HG03442 (cell line): ENCODE results near the gene SCN5A.

ENCODE experiments used
- ATAC-seq: cut with Tn5 transposase; IDR thresholded peaks from one replicate; pipeline ENCODE4 v1.9.1; 2021; ENCODE audit warnings: mild to moderate bottlenecking, moderate library complexity; ENCODE audit not compliant: unreplicated experiment

Gene SCN5A

DNA sequence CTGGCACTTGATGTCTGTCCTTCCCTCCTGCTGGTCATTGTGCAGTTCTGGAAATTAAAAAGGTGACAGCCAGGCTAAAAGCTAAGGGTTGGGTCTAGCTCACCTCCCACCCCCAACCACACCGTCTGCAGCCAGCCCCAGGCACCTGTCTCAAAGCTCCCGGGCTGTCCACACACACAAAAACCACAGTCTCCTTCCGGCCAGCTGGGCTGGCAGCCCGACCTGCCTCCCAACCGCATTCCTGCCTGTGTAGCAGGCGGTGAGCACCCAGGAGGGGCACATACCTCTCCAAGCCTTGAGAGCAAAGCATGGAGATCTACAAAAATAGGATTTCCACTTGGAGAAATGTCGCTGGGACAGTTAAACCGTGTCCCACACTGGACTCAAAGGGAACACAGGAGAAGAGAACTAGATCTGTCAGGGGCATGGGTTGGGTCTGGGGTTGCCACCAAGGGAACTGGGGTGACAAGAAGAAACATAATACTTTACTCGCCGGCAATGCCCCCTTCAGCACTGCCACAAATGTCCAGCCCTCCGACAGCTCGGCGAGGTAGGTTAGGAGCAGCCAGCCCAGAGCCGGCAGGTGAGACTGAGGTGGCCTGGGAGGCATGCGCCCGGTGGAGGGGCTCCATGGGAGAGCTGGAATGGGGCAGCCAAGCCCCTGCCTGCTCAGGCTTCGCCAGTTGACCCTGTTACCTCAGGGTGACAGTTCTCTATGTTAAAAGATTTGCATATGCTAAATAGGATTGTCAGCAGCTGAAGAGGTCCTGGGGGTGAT is 101.1 kb downstream of the SCN5A start:
- ATAC-seq, result no peak

GRCh38 chr3:38545983-38546382 is 103.5 kb downstream of the SCN5A start:
- no peak for ATAC-seq

DNA sequence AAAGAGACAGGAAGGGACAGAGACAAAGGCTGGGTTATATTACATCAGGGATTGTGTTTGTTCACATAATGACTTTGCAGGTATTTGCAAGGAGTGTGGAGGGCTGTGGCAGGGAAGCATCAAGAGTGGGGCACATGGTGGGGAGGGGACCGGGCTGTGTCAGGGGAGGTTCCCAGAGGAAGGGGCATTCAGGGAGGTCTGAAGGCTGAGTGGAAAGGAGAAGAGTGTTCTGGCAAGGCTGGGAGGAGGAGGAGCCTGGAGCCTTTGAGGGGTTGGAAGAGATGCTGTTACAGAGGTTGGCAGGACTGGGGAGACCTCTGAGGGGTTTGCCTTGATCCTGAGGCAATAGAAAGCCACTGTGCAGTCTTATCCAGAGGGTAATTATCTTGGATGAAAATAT is 103.9 kb downstream of the SCN5A start:
- ATAC-seq, result no peak

- no peak for ATAC-seq
Observed at GRCh38 chr3:38544926-38545325, 104.6 kb downstream of the SCN5A start.

- ATAC-seq, result no peak
Observed at GRCh38 chr3:38543586-38543985, 105.9 kb downstream of the SCN5A start.

- no peak for ATAC-seq
Observed at GRCh38 chr3:38542401-38543298, 106.8 kb downstream of the SCN5A start.

DNA sequence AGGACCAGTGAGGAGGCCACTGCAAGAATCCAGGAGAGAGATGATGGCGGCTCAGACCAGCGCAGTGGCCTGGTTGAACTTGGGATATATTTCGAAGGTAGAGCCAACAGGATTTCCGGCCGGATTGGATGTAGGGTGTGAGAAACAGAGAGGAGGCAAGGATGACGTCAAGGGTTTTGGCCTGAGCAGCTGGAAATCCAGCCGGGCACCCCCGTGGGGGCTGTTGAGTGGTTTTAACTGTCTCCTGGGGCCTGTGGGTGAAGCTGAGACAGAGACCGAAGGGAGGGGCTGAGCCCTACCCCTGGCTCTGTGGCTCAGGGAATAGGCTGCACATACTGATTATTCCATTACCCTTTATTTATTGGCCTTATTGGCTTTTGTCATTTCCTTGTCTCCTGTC is 107.7 kb downstream of the SCN5A start:
- ATAC-seq, result no peak

DNA sequence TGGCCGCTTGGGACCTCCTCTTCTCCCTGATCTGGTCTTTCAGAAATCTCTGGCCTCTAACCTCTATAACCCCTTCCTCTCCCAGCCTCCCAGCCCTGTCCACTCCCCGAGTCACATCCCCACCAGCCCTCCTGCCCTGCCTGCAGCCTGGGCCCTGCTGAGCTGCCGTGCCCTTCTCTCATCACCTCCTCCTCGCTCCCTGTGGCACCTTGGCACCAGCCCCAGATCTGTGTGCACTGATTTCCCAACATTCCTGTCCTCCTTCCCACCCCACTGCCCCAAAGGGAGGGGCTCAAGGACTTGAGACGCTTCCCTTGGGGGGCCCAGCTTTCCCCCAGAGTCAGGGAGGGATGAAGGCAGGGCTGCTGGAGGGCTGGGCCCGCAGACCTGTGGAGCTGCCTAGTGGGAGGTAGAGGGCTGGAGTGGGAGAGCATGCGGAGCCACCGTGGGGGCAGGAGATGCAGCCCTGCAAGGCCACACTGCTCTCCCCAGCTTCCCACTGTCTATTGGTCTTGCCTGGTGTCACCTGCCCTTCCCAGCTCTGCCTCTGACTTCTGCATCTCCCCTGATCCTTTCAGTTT is 110.6 kb downstream of the SCN5A start:
- no peak for ATAC-seq

DNA sequence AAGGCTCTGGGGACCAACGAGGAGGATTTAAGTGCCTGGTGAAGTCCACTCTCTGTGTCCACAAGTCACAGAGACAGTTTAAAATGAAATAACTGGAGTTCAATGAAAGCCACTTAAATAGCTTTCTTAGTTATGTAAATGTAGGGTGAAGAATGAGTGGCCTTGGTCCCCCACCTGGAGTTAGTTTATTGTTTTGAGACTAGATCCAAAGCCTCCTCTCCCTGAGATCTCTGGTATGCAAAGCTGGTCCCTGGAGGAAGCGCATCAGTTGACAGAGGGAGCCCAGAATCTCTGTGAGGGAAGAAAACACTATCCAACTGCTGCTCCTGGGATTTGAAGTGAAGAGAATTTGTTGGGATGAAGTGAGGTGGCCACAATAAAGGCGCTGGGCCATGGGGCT is 112.8 kb downstream of the SCN5A start:
- ATAC-seq, result no peak

GRCh38 chr3:38534604-38535003 is 114.9 kb downstream of the SCN5A start:
- ATAC-seq, result no peak

DNA sequence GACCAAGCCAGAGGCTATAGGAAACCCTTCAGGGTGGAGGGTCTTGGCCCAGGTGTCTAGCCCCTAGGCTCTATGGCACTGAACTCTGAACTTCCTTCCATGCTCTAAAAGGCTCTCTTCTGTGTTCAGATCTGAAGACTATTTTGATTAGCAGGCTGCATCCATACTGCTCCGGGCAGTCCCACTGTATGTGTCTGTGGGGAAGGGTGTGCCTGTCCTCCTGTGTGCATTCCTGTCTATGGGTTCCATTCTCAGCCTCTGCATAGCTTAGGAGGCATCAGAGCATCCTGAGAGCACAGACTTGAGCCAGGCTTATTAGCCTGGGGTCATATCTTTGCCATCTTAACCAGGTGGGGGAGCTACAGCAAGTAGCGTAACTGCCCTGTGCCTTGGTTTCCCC is 115.3 kb downstream of the SCN5A start:
- no peak for ATAC-seq

DNA sequence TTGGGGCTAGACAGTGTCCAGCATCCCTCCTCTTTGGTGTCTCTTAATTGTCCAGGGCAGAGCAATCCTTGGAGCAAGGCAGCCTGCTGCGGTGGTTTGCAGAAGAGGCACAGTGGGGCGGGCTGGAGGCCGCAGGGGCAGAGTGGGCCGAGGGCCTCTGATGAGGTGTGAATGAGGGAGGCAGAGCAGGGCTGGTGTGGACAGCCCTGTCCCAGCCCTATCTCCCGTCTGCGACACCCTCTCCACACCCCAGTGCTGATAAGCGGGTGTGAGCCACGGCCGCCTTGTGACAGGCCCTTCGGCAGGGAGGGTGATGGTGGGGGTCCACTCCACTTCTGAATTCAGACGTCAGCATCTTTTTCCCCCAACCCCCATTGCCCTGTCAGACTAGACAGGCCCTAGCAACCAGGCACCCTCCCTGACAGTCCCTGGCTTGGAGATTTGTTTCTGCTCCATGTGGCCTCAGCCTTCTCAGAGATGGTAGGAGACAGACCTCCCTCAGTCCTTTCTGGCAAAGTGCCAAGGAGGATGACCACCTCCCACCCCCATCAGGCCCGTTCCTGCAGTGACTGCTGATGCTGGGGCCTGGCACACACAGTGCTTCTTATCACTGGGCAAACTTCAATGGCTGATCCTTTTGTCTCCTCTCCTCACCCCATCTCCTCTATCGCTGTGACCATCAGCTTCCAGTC is 116.1 kb downstream of the SCN5A start:
- no peak for ATAC-seq

DNA sequence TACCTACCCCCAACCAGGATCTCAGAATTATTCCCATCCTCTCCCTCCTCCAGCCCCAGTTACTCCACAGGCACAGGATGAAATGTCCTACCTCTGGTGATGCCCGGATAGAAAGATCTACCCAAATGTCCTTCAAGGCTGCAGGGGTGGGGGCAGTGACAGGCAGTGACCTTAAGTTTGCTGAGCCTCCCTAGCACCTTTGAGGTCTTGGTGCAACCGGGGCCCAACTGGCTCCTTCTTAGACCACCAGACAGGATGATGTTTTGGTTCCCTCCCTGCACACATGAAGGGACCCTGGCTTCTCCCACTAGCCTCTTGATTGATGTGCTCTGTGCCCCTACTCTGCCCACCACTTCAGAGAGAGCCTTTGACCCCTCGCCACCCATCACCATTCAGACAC is 117.0 kb downstream of the SCN5A start:
- no peak for ATAC-seq

DNA sequence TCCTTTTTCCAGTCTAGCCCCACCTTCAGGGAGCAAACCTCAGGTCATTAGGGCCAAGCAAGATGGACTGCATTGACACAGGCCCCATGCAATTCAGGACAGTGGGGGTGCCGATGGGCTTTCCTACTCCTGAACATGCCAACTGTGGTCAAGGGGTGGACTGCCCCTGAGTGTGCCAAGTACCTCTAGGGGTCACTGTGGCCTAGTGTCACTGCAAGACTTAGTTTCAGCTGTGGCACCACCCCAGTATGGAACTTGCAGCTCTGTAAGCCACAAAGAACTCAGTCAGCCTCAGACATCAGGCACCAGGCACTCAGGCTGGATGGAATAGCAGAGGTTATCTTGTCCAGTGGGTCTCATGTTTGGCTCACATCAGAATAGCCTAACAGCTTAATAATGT is 121.0 kb downstream of the SCN5A start:
- no peak for ATAC-seq

GRCh38 chr3:38526792-38527191 is 122.7 kb downstream of the SCN5A start:
- ATAC-seq, result no peak

DNA sequence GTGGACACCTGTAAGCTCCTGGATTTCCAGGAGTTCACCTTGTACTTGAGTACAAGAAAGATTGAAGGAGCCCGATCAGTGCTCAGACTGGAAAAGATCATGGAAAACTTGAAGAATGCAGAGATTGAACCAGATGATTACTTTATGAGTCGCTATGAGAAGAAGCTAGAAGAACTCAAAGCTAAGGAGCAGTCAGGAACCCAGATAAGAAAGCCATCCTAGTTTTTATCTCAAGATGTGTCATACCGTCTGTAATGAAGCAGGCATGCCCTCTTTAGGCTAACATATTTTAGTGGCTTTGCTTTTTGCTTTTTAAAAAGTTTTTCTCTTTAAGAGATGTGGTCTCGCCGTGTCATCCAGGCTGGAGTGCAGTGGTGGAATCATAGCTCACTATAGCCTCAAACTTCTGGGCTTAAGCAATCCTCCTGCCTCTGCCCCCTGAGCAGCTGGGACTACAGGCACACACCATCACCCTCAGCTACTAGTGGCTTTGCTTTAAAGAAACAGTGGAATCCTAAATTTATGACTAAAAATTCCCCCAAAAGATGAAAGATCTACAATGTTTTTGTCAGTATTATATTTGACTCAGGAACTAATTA is 125.2 kb downstream of the SCN5A start:
- no peak for ATAC-seq

DNA sequence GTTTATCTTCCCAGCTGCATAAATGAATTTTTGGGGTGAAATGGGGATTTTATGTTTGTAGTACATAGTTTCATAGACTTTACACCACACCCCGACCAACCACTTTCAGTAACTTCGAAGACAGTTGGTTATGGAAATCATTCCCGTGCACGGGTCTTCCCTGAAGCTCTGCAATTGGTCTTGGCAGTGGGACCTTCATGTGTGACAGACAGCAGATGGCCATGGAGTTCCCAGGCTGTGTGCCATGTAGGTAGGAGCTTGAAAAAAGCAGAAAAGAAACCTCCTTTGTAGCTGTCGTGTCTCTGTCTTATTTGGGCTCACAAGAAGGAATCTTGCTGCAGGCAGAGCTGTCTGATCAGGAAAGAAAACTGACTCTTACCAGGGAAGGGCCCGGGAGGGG is 127.5 kb downstream of the SCN5A start:
- no peak for ATAC-seq

DNA sequence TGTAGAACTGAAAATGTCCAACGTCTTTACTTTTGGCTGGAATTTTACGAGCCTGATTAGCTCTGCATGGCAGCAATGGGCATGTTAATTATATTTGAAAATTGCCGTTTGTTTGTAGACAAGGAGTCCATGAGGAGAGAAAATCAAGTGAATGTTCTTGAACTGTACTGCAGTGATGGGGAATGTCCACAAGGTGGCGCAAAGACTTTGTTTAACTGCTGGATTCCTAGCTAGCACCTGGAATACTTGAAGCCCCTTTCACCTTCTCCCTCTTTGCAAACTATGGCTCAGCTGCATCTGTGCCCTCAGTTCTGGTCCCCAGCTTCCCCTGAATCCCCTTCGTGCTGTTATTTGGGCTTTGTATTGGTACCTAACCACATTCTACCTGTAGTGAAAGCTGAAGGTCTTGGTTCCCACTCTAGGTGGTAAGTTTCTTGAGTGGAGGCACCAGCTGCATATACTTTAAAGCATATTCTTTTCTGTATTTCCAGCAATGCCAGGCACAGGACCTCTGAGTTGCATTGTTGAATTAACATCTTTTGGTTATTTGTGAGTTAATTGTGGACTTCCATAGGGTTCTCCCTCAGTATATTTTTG is 128.0 kb downstream of the SCN5A start:
- peak; percentile 61 for ATAC-seq

- no peak for ATAC-seq
Observed at GRCh38 chr3:38519651-38520050, 129.8 kb downstream of the SCN5A start.

DNA sequence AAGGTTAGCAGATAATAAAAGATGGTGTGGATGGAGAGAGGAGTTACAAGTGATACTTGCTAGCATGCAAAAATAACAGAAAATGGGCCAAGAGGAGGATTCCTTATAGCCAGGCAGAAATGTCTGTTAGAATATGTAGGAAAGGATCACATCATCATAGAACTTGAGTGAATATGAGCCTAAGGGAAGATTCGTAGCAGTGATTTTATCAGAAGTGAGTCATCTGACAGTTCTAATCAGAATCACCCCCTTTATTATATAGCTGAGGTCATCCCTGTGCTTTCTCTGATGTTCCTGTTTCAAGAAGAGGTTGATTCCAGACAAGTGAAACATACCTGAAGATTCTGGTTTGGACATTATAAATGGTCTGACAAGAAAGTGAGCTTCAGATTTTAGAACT is 130.5 kb downstream of the SCN5A start:
- no peak for ATAC-seq
